SK-N-MC (cell line): Measurements from ENCODE around the gene PRSS27.

ENCODE experiments used
- EZH2 ChIP-seq: fragments of 200-600 bp; sonication (generic); IDR thresholded peaks from one replicate; pipeline ENCODE4 v1.6.1; 2017; ENCODE audit warnings: antibody characterized with exemption
- FOXP2 ChIP-seq: optimal IDR thresholded peaks from 2 replicates; pipeline ENCODE3; 2011; ENCODE audit warnings: mild to moderate bottlenecking, moderate library complexity; ENCODE audit not compliant: insufficient read depth; ENCODE audit errors: extremely low read length, control extremely low read depth
- POLR2AphosphoS5 ChIP-seq: IDR thresholded peaks from 2 replicates; pipeline ENCODE4 v1.6.1; 2012; ENCODE audit warnings: mild to moderate bottlenecking, low read depth, low read length, borderline replicate concordance

GRCh38 chr16:2752850-2753732 is 33.1 kb upstream of the PRSS27 start:
- 0 out of 2 replicates have a peak, but pooled peaks have one; percentile 20 for TF ChIP-seq POLR2AphosphoS5
- TF ChIP-seq EZH2: no peak
- TF ChIP-seq FOXP2: no peak
